ENCODE measurements around the gene MS4A3.
"Not testable (repeated sequence)": the region's sequence is repeated elsewhere in the genome, so short reads cannot be mapped to it uniquely, and the experiment has no call there.

The MS4A3 gene

GRCh38 chr11:60095477-60096120, 39.1 kb downstream of the MS4A3 start:
- DNase-seq, result no peak

- no peak for DNase-seq
These were observed 40.7 kb downstream of the MS4A3 start for GRCh38 chr11:60097189-60097588.

DNA sequence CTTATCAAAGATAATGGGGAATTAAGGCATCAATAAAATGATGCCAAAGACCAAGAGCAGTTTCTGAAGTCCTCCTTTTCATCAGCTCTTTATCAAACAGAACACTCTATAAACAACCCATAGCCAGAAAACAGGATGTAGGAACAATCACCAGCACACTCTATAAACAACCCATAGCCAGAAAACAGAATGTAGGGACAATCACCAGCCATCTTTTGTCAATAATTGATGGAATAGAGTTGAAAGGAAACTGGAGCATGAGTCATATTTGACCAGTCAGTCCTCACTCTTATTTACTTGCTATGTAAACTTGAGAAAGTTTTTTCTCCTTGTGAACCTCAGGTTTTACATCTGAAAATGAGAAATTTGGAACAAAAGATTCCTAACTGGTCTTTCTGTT, 42.0 kb downstream of the MS4A3 start:
- no peak for DNase-seq

DNA sequence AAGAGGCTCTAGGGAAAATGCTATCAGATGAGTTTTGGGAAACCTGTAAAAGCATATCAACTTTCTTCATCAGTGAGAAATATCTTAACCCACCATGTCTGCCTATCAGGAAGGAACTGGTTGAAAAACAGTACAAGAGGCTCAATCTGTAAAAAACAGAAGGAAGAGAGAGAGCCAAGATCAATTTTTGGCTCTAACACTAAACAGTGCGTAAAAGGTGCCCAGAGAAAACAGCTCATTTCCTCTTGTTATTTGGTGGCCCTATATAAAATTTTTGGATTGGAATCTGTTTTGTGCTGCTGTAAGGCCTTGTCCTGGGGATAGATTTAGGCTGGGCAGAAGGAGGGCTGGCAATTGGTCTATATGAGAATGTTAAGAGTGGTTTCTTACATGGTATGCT, 44.1 kb downstream of the MS4A3 start:
- DNase-seq, result no peak

- not testable (repeated sequence) for DNase-seq
These were observed 44.9 kb downstream of the MS4A3 start for GRCh38 chr11:60101368-60101767.

- DNase-seq, result not testable (repeated sequence)
These were observed 48.1 kb downstream of the MS4A3 start for GRCh38 chr11:60104471-60105115.

DNA sequence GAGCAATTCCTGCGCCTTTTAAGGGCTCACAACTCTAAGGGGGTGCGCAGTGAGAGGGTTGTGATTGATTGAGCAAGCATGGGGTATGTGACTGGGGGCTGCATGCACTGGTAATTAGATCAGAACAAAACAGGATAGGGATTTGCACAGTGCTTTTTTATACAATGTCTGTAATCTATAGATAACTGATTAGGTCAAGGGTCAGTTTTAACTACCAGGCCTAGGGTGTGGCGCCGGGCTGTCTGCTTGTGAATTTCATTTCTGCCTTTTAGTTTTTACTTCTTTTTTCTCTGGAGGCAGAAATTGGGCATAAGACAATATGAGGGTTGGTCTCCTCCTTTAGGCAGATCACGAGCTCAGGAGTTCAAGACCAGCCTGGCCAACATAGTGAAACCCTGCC, 52.2 kb downstream of the MS4A3 start:
- not testable (repeated sequence) for DNase-seq

DNA sequence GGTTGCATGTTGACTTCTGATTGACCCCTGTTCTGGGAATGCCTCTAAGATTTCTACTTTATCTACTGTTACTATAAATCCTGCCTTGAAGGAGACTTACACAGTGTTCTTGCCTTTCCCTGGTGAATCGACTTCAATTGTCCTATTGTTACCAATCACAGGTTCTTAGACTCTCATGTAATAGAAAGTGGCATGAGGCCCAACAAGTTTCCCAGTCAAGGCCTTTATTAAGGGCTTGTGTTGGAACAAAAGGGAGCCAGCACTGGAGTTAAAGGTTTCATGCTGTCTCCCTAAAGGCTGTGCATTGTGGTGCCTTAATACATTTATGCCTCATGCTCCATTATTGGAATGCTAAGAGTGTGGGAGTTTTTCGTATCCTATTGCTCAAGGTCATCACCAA, 55.3 kb downstream of the MS4A3 start:
- DNase-seq, result no peak

DNA sequence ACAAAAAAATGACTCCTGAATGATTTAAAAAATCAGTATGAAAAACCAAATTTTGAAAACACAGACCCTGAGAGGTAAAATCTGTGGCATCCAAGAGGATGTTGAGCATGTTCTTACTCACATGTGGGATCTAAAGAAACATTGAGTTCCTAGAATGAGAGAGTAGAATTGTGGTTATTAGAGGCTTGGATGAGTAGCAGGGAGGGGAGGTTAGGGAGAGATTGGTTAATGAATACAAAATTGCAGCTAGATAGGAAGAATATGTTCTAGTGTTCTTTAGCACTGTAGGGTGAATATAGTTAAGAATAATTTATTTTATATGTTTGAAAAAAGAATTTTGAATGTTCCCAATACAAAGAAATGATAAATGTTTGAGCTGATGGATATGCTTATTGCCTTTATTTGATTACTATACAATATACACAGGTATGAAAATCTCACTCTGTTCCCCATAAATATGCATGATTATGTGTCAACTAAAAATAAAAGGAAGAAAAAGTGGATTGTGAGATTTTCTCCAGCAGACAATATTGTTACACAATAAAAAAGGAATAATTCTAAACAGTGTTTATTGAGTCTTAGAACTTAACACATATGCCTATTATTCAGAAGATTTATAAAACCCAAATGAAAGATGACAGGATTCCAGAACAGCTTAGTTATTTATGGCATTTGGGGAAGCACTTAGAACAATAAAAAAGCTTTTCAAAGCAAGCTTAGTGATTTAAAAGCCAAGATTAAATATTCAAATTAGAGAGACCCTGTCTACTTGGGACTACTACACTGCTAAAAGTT, 60.7 kb downstream of the MS4A3 start:
- DNase-seq, result no peak

- no peak for DNase-seq
These were observed 61.9 kb downstream of the MS4A3 start for GRCh38 chr11:60118338-60118737.

- no peak for DNase-seq
These were observed 63.2 kb downstream of the MS4A3 start for GRCh38 chr11:60119710-60120109.
